Measurements from ENCODE around the gene PTCH1.

PTCH1 gene

GRCh38 chr9:95556521-95556920 is 39.8 kb upstream of the PTCH1 start:
- H3K27me3 ChIP-seq (ENCODE audit: low read depth, low read length) = no peaks in the 10 kb centered on the region
- no peak overlapping the region for H3K4me3 ChIP-seq (ENCODE audit: low read length)

GRCh38 chr9:95552814-95553546 is 36.2 kb upstream of the PTCH1 start:
- Histone ChIP-seq H4K20me1 (ENCODE audit: insufficient read depth, low read length) (no peaks in the 10 kb centered on the region), H3K36me3 (replicated peaks; ENCODE audit: low read depth, low read length) (no peaks in the 10 kb centered on the region), H3K4me1 (ENCODE audit: low read length) (peaks cover 9% of the 10 kb centered on the region), H3K9ac (ENCODE audit: low read length) (no peak overlapping the region), H3K27me3 (ENCODE audit: low read depth, low read length) (no peaks in the 10 kb centered on the region), H3K79me2 (ENCODE audit: low read length) (no peaks in the 10 kb centered on the region), H2AFZ (ENCODE audit: low read depth, low read length) (no peak overlapping the region), H3K4me2 (ENCODE audit: low read length) (no peak overlapping the region), H3K9me3 (ENCODE audit: insufficient read depth, low read length) (no peaks in the 10 kb centered on the region), H3K27ac (ENCODE audit: low read length) (no peak overlapping the region), H3K4me3 (ENCODE audit: low read length) (no peak overlapping the region)
- TF ChIP-seq EZH2phosphoT487 (IDR thresholded peaks at IDR 0.05; ENCODE audit: low read depth) (no peak), CTCF (IDR thresholded peaks at IDR 0.05; ENCODE audit: low read depth, low read length) (no peak)

More at GRCh38 chr9:95556521-95556920, 39.8 kb upstream of the PTCH1 start:
- no peak overlapping the region for H3K9ac ChIP-seq (ENCODE audit: low read length)
- no peak overlapping the region for H3K27ac ChIP-seq (ENCODE audit: low read length)
- H4K20me1 ChIP-seq (ENCODE audit: insufficient read depth, low read length) = no peaks in the 10 kb centered on the region
- H2AFZ ChIP-seq (ENCODE audit: low read depth, low read length) = no peak overlapping the region
- H3K9me3 ChIP-seq (ENCODE audit: insufficient read depth, low read length) = no peaks in the 10 kb centered on the region
- no peaks in the 10 kb centered on the region for H3K79me2 ChIP-seq (ENCODE audit: low read length)
- peaks cover 2% of the 10 kb centered on the region for H3K4me1 ChIP-seq (ENCODE audit: low read length)
- H3K4me2 ChIP-seq (ENCODE audit: low read length) = no peak overlapping the region
- no peak for TF ChIP-seq EZH2phosphoT487 (IDR thresholded peaks at IDR 0.05; ENCODE audit: low read depth)
- TF ChIP-seq CTCF (IDR thresholded peaks at IDR 0.05; ENCODE audit: low read depth, low read length) = no peak
- H3K36me3 ChIP-seq (replicated peaks; ENCODE audit: low read depth, low read length) = no peaks in the 10 kb centered on the region

DNA sequence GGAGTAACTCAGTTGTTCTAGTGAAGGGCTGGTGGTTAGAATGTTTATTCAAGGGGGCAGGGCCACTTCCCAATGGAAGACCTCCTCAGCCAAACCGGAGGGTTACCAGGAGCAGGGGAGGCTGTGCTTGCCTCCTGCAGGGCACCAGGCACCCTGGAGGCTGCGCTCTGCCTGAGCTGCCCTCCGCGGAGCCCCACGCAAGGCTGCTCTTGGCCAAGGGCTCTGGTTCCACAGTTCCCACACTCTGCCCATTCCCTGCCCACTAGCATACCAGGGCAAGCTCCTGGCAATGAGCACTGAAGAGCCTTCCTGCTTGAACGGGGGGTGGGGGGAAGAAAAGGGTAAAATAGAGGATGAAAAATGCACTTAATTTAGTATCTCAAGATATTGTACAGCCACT is 35.5 kb upstream of the PTCH1 start:
- Histone ChIP-seq H3K27me3 (ENCODE audit: low read depth, low read length) (no peaks in the 10 kb centered on the region), H3K79me2 (ENCODE audit: low read length) (no peaks in the 10 kb centered on the region), H3K36me3 (replicated peaks; ENCODE audit: low read depth, low read length) (no peaks in the 10 kb centered on the region), H2AFZ (ENCODE audit: low read depth, low read length) (no peak overlapping the region), H3K9ac (ENCODE audit: low read length) (no peak overlapping the region), H3K27ac (ENCODE audit: low read length) (no peak overlapping the region), H3K4me3 (ENCODE audit: low read length) (no peak overlapping the region), H3K4me1 (ENCODE audit: low read length) (peaks cover 9% of the 10 kb centered on the region), H3K4me2 (ENCODE audit: low read length) (no peak overlapping the region), H3K9me3 (ENCODE audit: insufficient read depth, low read length) (no peaks in the 10 kb centered on the region), H4K20me1 (ENCODE audit: insufficient read depth, low read length) (no peaks in the 10 kb centered on the region)
- TF ChIP-seq CTCF (IDR thresholded peaks at IDR 0.05; ENCODE audit: low read depth, low read length) = no peak
- TF ChIP-seq EZH2phosphoT487 (IDR thresholded peaks at IDR 0.05; ENCODE audit: low read depth) = no peak

DNA sequence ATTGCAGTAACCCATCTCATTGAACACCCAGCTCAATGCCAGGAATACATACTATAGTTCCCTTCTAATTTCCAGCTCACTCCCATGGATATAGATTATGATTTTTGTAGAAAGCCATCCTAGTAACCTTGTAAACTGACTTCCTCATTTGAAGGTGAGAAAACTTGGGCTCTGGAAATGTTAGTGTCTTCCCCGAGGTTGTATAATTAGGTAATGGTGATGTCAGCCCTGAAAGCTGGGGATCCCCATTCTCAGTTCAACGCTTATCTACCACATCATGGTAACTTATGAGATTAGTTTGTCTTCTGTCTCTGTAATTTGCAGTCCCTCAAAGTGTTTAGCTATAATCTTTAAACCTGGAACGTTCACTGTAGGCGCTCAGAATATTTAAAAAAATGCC is 34.6 kb upstream of the PTCH1 start:
- Histone ChIP-seq H3K79me2 (ENCODE audit: low read length) (no peaks in the 10 kb centered on the region), H3K4me2 (ENCODE audit: low read length) (peak overlapping the region; percentile 29; the same call in 1 of the 2 replicates), H3K27me3 (ENCODE audit: low read depth, low read length) (no peaks in the 10 kb centered on the region), H3K9me3 (ENCODE audit: insufficient read depth, low read length) (no peaks in the 10 kb centered on the region), H3K4me3 (ENCODE audit: low read length) (no peak overlapping the region), H4K20me1 (ENCODE audit: insufficient read depth, low read length) (no peaks in the 10 kb centered on the region), H3K27ac (ENCODE audit: low read length) (no peak overlapping the region), H3K36me3 (replicated peaks; ENCODE audit: low read depth, low read length) (no peaks in the 10 kb centered on the region), H3K9ac (ENCODE audit: low read length) (no peak overlapping the region), H3K4me1 (ENCODE audit: low read length) (peaks cover 9% of the 10 kb centered on the region), H2AFZ (ENCODE audit: low read depth, low read length) (no peak overlapping the region)
- TF ChIP-seq CTCF (IDR thresholded peaks at IDR 0.05; ENCODE audit: low read depth, low read length) (no peak), EZH2phosphoT487 (IDR thresholded peaks at IDR 0.05; ENCODE audit: low read depth) (no peak)
